Osteoblast (primary cell): ENCODE measurements around the gene LZTS2. TPM values are rescaled to one million over a fixed set of nuclear protein-coding genes. Genes with fewer than 3 reads are reported as not detected.

Experiments
- DNase-seq: peaks from one replicate; pipeline ENCODE4 v3.0.0; 2011; ENCODE audit warnings: low spot score, mixed read lengths; ENCODE audit not compliant: insufficient read length; ENCODE audit errors: missing footprints
- H2AFZ ChIP-seq: 2 replicates; pipeline ENCODE4 v1.6.0; 2011; ENCODE audit warnings: mild to moderate bottlenecking, low read length
- H3K27ac ChIP-seq: 2 replicates; pipeline ENCODE4 v1.5.1; 2011; ENCODE audit warnings: mild to moderate bottlenecking, low read depth, low read length, moderate library complexity
- H3K27me3 ChIP-seq: 2 replicates; pipeline ENCODE4 v1.6.0; 2012; ENCODE audit warnings: mild to moderate bottlenecking, control low read depth, inconsistent platforms, low read length, moderate library complexity; ENCODE audit not compliant: insufficient read depth
- H3K36me3 ChIP-seq: 2 replicates; pipeline ENCODE4 v1.5.1; 2011; ENCODE audit warnings: mild to moderate bottlenecking, low read length, control low read depth, moderate library complexity; ENCODE audit not compliant: insufficient read depth
- H3K4me1 ChIP-seq: 2 replicates; pipeline ENCODE4 v1.5.1; 2011; ENCODE audit warnings: mild to moderate bottlenecking, low read length, control low read depth, moderate library complexity; ENCODE audit not compliant: insufficient read depth
- H3K4me2 ChIP-seq: 2 replicates; pipeline ENCODE4 v1.6.0; 2011; ENCODE audit warnings: mild to moderate bottlenecking, low read length; ENCODE audit not compliant: insufficient read depth
- H3K4me3 ChIP-seq: fragments of 200-600 bp; sonication (generic); 3 replicates; pipeline ENCODE4 v1.5.1; 2012; ENCODE audit warnings: mild to moderate bottlenecking, low read length, inconsistent platforms; ENCODE audit not compliant: insufficient read depth
- H3K79me2 ChIP-seq: 2 replicates; pipeline ENCODE4 v1.6.0; 2012; ENCODE audit warnings: mild to moderate bottlenecking, low read length, control low read depth, inconsistent platforms; ENCODE audit not compliant: insufficient read depth
- H3K9me3 ChIP-seq: 2 replicates; pipeline ENCODE4 v1.5.1; 2011; ENCODE audit warnings: low read depth, low read length, control low read depth
- H4K20me1 ChIP-seq: 2 replicates; pipeline ENCODE4 v1.6.0; 2012; ENCODE audit warnings: mild to moderate bottlenecking, low read length, control low read depth; ENCODE audit not compliant: insufficient read depth
- total RNA-seq: library from RNA; depleted of rRNA; stranded (reverse); fragments of >200 nt; gene quantifications from 2 replicates; pipeline ENCODE4 v1.2.3, GENCODE V29; 2012
- TF ChIP-seq, protein P1 (sequence below): IDR thresholded peaks from 2 replicates; pipeline ENCODE4 v1.5.1; 2011; ENCODE audit warnings: mild to moderate bottlenecking, low read depth, low read length, moderate library complexity; ENCODE audit errors: extremely low read depth

Gene LZTS2
- total RNA-seq, 1 donor: 127 TPM

DNA sequence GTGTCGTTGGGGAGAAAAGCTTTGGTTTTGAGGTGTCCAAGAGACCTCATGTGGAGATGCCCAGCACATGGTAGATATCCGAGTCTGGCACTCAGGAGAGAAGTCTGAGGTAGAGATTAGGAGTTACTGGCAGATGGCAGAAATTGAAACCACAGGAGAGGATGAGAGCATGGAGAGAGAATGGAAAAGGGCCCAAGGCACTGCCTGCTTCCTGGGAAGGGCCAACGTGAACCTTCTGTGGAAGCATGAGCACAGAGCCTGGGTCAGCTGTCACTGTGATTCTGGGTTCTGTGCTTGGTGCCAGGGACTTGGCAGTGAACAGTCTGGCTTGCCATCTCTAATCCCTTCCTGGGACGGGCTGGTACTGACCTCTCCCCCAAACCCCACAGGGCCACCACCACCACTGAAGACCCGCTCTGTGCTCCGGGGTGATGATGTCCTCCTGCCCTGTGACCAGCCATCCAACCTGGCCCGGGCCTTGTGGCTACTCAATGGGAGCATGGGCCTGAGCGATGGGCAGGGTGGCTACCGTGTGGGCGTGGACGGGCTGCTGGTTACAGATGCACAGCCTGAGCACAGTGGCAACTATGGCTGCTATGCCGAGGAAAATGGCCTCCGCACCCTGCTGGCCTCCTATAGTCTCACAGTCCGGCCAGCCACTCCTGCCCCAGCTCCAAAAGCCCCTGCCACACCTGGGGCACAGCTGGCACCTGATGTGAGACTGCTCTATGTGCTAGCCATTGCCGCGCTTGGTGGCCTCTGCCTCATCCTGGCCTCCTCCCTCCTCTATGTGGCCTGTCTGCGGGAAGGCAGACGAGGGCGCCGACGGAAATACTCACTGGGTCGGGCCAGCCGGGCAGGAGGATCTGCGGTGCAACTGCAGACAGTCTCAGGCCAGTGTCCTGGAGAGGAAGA lies 16.4 kb upstream of the LZTS2 start:
- TF ChIP-seq, protein P1, sequence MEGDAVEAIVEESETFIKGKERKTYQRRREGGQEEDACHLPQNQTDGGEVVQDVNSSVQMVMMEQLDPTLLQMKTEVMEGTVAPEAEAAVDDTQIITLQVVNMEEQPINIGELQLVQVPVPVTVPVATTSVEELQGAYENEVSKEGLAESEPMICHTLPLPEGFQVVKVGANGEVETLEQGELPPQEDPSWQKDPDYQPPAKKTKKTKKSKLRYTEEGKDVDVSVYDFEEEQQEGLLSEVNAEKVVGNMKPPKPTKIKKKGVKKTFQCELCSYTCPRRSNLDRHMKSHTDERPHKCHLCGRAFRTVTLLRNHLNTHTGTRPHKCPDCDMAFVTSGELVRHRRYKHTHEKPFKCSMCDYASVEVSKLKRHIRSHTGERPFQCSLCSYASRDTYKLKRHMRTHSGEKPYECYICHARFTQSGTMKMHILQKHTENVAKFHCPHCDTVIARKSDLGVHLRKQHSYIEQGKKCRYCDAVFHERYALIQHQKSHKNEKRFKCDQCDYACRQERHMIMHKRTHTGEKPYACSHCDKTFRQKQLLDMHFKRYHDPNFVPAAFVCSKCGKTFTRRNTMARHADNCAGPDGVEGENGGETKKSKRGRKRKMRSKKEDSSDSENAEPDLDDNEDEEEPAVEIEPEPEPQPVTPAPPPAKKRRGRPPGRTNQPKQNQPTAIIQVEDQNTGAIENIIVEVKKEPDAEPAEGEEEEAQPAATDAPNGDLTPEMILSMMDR: no peak

DNA sequence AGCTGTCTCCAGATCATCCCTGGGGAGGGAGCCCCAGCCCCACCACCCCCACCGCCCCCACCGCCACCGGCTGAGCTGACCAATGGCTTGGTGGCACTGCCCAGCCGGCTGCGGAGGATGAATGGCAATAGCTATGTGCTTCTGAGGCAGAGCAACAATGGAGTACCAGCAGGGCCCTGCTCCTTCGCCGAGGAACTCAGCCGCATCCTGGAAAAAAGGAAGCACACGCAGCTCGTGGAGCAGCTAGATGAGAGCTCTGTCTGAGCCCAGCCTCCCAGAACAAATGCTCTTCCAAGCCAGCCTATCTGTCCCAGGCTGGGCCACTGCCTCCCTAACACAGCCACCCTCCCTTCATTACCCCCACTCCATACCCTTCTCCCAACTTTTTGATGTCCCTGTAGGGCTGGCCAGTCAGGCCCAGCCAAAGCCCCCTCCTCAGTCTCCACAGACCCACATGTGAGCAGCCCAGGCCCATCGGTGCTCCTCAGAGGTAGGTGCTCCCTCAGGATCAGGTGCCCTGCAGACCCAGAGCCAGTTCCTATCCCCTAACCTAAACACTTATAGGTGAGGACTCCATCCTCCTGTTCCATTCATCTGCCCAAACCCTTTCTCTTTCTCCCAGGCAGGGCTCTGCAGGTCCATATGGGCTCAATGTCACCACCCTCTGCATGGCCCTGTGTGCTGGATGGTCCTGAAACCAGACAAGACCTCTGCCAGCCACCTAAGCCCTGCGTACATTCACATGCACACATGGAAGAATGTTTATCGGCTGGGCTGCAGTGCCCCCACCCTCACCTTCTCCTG lies 15.5 kb upstream of the LZTS2 start:
- H3K4me3 ChIP-seq: no peak overlapping the region
- no peaks in the 10 kb centered on the region for H4K20me1 ChIP-seq
- no peak for DNase-seq
- peaks cover 23% of the 10 kb centered on the region for H3K36me3 ChIP-seq
- H3K9me3 ChIP-seq: no peaks in the 10 kb centered on the region
- H3K79me2 ChIP-seq: peaks cover 33% of the 10 kb centered on the region
- H3K4me2 ChIP-seq: no peak overlapping the region
- no peak overlapping the region for H2AFZ ChIP-seq
- H3K27me3 ChIP-seq: no peaks in the 10 kb centered on the region
- H3K27ac ChIP-seq: no peak overlapping the region
- peaks cover 21% of the 10 kb centered on the region for H3K4me1 ChIP-seq
- TF ChIP-seq, protein P1: no peak

More for the DNA sequence above, 16.4 kb upstream of the LZTS2 start:
- Histone ChIP-seq H2AFZ (no peak overlapping the region), H3K4me1 (peaks cover 16% of the 10 kb centered on the region), H3K36me3 (peaks cover 19% of the 10 kb centered on the region), H3K27ac (no peak overlapping the region), H3K4me3 (no peak overlapping the region), H3K79me2 (peaks cover 24% of the 10 kb centered on the region), H3K4me2 (no peak overlapping the region), H4K20me1 (no peaks in the 10 kb centered on the region), H3K27me3 (no peaks in the 10 kb centered on the region), H3K9me3 (no peaks in the 10 kb centered on the region)
- no peak for DNase-seq

DNA sequence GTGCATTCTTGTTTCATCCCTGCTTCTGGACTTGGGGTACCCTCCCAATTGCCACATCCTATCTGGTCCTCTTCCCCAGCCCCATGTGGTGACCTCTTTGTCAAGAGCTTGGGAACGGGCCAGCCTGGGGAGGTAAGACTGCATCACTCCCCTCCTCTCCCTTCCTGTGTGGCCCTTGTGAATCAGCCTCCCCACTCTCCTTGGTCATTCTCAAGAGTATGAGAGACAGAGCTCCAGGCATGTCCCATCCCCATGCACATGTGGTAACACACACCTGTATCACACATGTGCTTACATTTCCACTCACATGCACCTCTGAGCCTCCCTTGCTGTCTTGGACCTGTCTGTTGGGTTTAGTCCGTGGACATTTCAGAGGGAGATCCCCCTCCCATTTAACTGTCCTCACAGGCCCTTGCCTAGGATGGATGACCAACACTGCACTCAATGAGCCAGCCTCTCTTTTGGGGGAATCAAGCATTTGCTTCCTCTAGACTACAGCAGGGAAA lies 14.9 kb upstream of the LZTS2 start:
- TF ChIP-seq, protein P1: no peak
- Histone ChIP-seq H3K79me2 (peaks cover 40% of the 10 kb centered on the region), H3K36me3 (peaks cover 30% of the 10 kb centered on the region), H3K4me1 (peaks cover 21% of the 10 kb centered on the region), H3K4me3 (no peak overlapping the region), H3K9me3 (no peaks in the 10 kb centered on the region), H4K20me1 (no peaks in the 10 kb centered on the region), H3K27ac (no peak overlapping the region), H3K4me2 (no peak overlapping the region), H2AFZ (no peak overlapping the region), H3K27me3 (no peaks in the 10 kb centered on the region)
- no peak for DNase-seq
